Measurements from ENCODE around the gene AGBL3.

DNA sequence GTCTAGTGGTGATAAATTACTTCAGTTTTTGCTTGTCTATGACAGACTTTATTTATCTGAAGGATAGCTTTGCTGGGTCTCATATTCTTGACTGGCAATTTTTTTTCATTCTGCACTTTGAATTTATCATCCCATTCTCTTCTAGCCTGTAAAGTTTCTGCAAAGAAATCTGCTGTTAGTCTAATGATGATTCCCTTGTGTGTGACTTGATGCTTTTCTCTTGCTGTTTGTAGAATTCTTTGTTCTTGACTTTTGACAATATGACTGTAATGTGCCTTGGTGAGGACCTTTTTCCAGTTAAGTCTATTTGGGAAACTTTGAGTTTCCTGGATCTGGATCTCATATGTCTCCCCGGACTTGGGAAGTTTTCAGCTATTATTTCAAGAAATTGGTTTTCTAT, 102.3 kb downstream of the AGBL3 start:
- TF ChIP-seq EZH2 (IDR thresholded peaks at IDR 0.05; ENCODE audit: low read depth, unreplicated experiment), result no peak
- TF ChIP-seq, protein P1, sequence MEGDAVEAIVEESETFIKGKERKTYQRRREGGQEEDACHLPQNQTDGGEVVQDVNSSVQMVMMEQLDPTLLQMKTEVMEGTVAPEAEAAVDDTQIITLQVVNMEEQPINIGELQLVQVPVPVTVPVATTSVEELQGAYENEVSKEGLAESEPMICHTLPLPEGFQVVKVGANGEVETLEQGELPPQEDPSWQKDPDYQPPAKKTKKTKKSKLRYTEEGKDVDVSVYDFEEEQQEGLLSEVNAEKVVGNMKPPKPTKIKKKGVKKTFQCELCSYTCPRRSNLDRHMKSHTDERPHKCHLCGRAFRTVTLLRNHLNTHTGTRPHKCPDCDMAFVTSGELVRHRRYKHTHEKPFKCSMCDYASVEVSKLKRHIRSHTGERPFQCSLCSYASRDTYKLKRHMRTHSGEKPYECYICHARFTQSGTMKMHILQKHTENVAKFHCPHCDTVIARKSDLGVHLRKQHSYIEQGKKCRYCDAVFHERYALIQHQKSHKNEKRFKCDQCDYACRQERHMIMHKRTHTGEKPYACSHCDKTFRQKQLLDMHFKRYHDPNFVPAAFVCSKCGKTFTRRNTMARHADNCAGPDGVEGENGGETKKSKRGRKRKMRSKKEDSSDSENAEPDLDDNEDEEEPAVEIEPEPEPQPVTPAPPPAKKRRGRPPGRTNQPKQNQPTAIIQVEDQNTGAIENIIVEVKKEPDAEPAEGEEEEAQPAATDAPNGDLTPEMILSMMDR (conservative IDR thresholded peaks at IDR 0.05; ENCODE audit: low read depth in 2 of 2), result no peak
- no peak for TF ChIP-seq POLR2AphosphoS5 (IDR thresholded peaks at IDR 0.05; ENCODE audit: low read depth)
- no peak for TF ChIP-seq ETS1 (IDR thresholded peaks at IDR 0.05)
- TF ChIP-seq EZH2phosphoT487 (IDR thresholded peaks at IDR 0.05; ENCODE audit: unreplicated experiment), result no peak
- TF ChIP-seq ZNF114 (CRISPR knock-in tag; IDR thresholded peaks at IDR 0.05), result no peak
- TF ChIP-seq, protein P2, sequence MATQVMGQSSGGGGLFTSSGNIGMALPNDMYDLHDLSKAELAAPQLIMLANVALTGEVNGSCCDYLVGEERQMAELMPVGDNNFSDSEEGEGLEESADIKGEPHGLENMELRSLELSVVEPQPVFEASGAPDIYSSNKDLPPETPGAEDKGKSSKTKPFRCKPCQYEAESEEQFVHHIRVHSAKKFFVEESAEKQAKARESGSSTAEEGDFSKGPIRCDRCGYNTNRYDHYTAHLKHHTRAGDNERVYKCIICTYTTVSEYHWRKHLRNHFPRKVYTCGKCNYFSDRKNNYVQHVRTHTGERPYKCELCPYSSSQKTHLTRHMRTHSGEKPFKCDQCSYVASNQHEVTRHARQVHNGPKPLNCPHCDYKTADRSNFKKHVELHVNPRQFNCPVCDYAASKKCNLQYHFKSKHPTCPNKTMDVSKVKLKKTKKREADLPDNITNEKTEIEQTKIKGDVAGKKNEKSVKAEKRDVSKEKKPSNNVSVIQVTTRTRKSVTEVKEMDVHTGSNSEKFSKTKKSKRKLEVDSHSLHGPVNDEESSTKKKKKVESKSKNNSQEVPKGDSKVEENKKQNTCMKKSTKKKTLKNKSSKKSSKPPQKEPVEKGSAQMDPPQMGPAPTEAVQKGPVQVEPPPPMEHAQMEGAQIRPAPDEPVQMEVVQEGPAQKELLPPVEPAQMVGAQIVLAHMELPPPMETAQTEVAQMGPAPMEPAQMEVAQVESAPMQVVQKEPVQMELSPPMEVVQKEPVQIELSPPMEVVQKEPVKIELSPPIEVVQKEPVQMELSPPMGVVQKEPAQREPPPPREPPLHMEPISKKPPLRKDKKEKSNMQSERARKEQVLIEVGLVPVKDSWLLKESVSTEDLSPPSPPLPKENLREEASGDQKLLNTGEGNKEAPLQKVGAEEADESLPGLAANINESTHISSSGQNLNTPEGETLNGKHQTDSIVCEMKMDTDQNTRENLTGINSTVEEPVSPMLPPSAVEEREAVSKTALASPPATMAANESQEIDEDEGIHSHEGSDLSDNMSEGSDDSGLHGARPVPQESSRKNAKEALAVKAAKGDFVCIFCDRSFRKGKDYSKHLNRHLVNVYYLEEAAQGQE (IDR thresholded peaks at IDR 0.05; ENCODE audit: unreplicated experiment), result no peak
- no peak for TF ChIP-seq JUNB (IDR thresholded peaks at IDR 0.05; ENCODE audit: unreplicated experiment)
- TF ChIP-seq CREB1 (CRISPR knock-in tag; IDR thresholded peaks at IDR 0.05; ENCODE audit: low read depth), result no peak
